Esophagus squamous epithelium (tissue), 4 donors: Measurements from ENCODE around the gene GATA5.

Source experiments
- CTCF ChIP-seq, 6 experiments: fragments of 450-650 bp in 4 of 6; fragments of 200-600 bp in 2 of 6; sonication (generic) in 2 of 6; IDR thresholded peaks; one replicate each; pipeline ENCODE4 v1.5.1; 2016 to 2019; ENCODE audit warnings: antibody characterized with exemption in 6 of 6, mild to moderate bottlenecking in 4 of 6, moderate library complexity in 4 of 6
- POLR2A ChIP-seq, 4 donors: fragments of 450-650 bp; IDR thresholded peaks; one replicate each; pipeline ENCODE4 v1.6.1; 2017; ENCODE audit warnings: antibody characterized with exemption in 4 of 4, mild to moderate bottlenecking in 4 of 4, moderate library complexity in 3 of 4

- TF ChIP-seq CTCF (IDR thresholded peaks at IDR 0.05) = no peak
- no peak for TF ChIP-seq POLR2A (IDR thresholded peaks at IDR 0.05)
Observed at GRCh38 chr20:62494537-62494936, 18.7 kb upstream of the GATA5 start.
